OCI-LY1 (cell line): ENCODE data around the gene ST6GALNAC3.

Experiments used
- H2AFZ ChIP-seq: fragments of 200-600 bp; sonication (generic), shearing (Covaris generic); 2 replicates; pipeline ENCODE4 v1.6.0; 2014; ENCODE audit warnings: antibody characterized with exemption, mild to moderate bottlenecking, low read length
- H3F3A ChIP-seq: fragments of 200-600 bp; sonication (generic), shearing (Covaris generic); 2 replicates; pipeline ENCODE4 v1.6.0; 2014; ENCODE audit warnings: mild to moderate bottlenecking, antibody characterized with exemption, low read length, moderate library complexity; ENCODE audit not compliant: insufficient read depth
- H3K27ac ChIP-seq: fragments of 200-600 bp; sonication (generic); 2 replicates; pipeline ENCODE4 v1.5.1; 2014; ENCODE audit warnings: low read length, mixed run types, mild to moderate bottlenecking, low read depth; ENCODE audit not compliant: poor library complexity, severe bottlenecking
- H3K27me3 ChIP-seq: fragments of 200-600 bp; sonication (generic); 2 replicates; pipeline ENCODE4 v1.6.0; 2014; ENCODE audit warnings: antibody characterized with exemption, mild to moderate bottlenecking, low read length, moderate library complexity; ENCODE audit not compliant: insufficient read depth
- H3K36me3 ChIP-seq: fragments of 200-600 bp; sonication (generic); 2 replicates; pipeline ENCODE4 v1.6.1; 2014; ENCODE audit warnings: mild to moderate bottlenecking, antibody characterized with exemption, low read length, moderate library complexity, mixed read lengths; ENCODE audit not compliant: insufficient read depth
- H3K4me1 ChIP-seq: fragments of 200-600 bp; sonication (generic); 2 replicates; pipeline ENCODE4 v1.5.1; 2014; ENCODE audit warnings: mild to moderate bottlenecking, low read length, moderate library complexity; ENCODE audit not compliant: insufficient read depth, severe bottlenecking
- H3K4me2 ChIP-seq: fragments of 200-600 bp; sonication (generic), shearing (Covaris generic); 2 replicates; pipeline ENCODE4 v1.6.1; 2014; ENCODE audit warnings: low read length
- H3K4me3 ChIP-seq: fragments of 200-600 bp; sonication (generic); 2 replicates; pipeline ENCODE4 v1.5.1; 2014; ENCODE audit warnings: low read length, low read depth, mild to moderate bottlenecking, mixed read lengths; ENCODE audit not compliant: poor library complexity, severe bottlenecking
- H3K79me2 ChIP-seq: fragments of 200-600 bp; shearing (Covaris generic); 2 replicates; pipeline ENCODE4 v1.6.1; 2016; ENCODE audit warnings: mixed run types, low read length, mixed read lengths; ENCODE audit not compliant: insufficient read depth
- H3K9ac ChIP-seq: fragments of 200-600 bp; sonication (generic), shearing (Covaris generic); 2 replicates; pipeline ENCODE4 v1.6.1; 2014; ENCODE audit warnings: mild to moderate bottlenecking, low read length, mixed read lengths
- H3K9me2 ChIP-seq: fragments of 200-600 bp; sonication (generic), shearing (Covaris generic); 2 replicates; pipeline ENCODE4 v1.6.1; 2014; ENCODE audit warnings: low read depth, mild to moderate bottlenecking, low read length, mixed read lengths
- H3K9me3 ChIP-seq: fragments of 200-600 bp; shearing (Covaris generic); 2 replicates; pipeline ENCODE4 v1.6.1; 2014; ENCODE audit warnings: low read length, mixed read lengths
- H4K20me1 ChIP-seq: fragments of 200-600 bp; sonication (generic), shearing (Covaris generic); 2 replicates; pipeline ENCODE4 v1.6.0; 2016; ENCODE audit warnings: mild to moderate bottlenecking, low read length; ENCODE audit not compliant: insufficient read depth
- CTCF ChIP-seq: fragments of 200-600 bp; sonication (generic), shearing (Covaris generic); IDR thresholded peaks from 2 replicates; pipeline ENCODE4 v1.5.1; 2017; ENCODE audit warnings: mild to moderate bottlenecking, antibody characterized with exemption, low read length, moderate library complexity, mixed read lengths
- EZH2 ChIP-seq: fragments of 200-600 bp; sonication (generic), shearing (Covaris generic); IDR thresholded peaks from 2 replicates; pipeline ENCODE4 v1.8.0; 2017; ENCODE audit warnings: borderline replicate concordance, mixed run types, mild to moderate bottlenecking, antibody characterized with exemption, low read length, moderate library complexity, mixed read lengths

ST6GALNAC3 gene

GRCh38 chr1:76496871-76497270, 422.3 kb downstream of the ST6GALNAC3 start:
- Histone ChIP-seq H2AFZ (no peak overlapping the region), H3K4me3 (no peak overlapping the region), H3K27me3 (no peaks in the 10 kb centered on the region), H3K79me2 (no peaks in the 10 kb centered on the region), H3K9me2 (no peaks in the 10 kb centered on the region), H3F3A (no peaks in the 10 kb centered on the region), H3K9ac (no peak overlapping the region), H3K36me3 (no peaks in the 10 kb centered on the region), H3K4me2 (no peak overlapping the region), H4K20me1 (no peaks in the 10 kb centered on the region), H3K27ac (no peak overlapping the region), H3K4me1 (no peaks in the 10 kb centered on the region), H3K9me3 (no peaks in the 10 kb centered on the region)
- TF ChIP-seq EZH2 (no peak), CTCF (no peak)

- no peaks in the 10 kb centered on the region for H3K9me2 ChIP-seq
These were observed 425.6 kb downstream of the ST6GALNAC3 start for GRCh38 chr1:76500116-76500515.

GRCh38 chr1:76501136-76501535, 426.6 kb downstream of the ST6GALNAC3 start:
- Histone ChIP-seq H3K4me2 (no peak overlapping the region), H3K9me2 (no peaks in the 10 kb centered on the region), H3K9ac (no peak overlapping the region), H3K4me1 (no peaks in the 10 kb centered on the region), H3F3A (no peaks in the 10 kb centered on the region), H3K4me3 (no peak overlapping the region), H3K27me3 (no peaks in the 10 kb centered on the region), H3K27ac (no peak overlapping the region), H3K9me3 (no peaks in the 10 kb centered on the region), H3K36me3 (no peaks in the 10 kb centered on the region), H2AFZ (no peak overlapping the region), H4K20me1 (no peaks in the 10 kb centered on the region), H3K79me2 (no peaks in the 10 kb centered on the region)
- TF ChIP-seq EZH2: no peak

More at GRCh38 chr1:76500116-76500515, 425.6 kb downstream of the ST6GALNAC3 start:
- Histone ChIP-seq H3K9me3 (no peaks in the 10 kb centered on the region), H3K27ac (no peak overlapping the region), H3K27me3 (no peaks in the 10 kb centered on the region), H4K20me1 (no peaks in the 10 kb centered on the region), H3K36me3 (no peaks in the 10 kb centered on the region), H3F3A (no peaks in the 10 kb centered on the region), H3K79me2 (no peaks in the 10 kb centered on the region), H3K4me1 (no peaks in the 10 kb centered on the region), H3K4me2 (no peak overlapping the region), H3K4me3 (no peak overlapping the region), H2AFZ (no peak overlapping the region), H3K9ac (no peak overlapping the region)
- no peak for TF ChIP-seq EZH2
- TF ChIP-seq CTCF: no peak

- Histone ChIP-seq H3K9me3 (no peaks in the 10 kb centered on the region), H3F3A (no peaks in the 10 kb centered on the region), H3K27me3 (no peaks in the 10 kb centered on the region), H3K4me2 (no peak overlapping the region), H3K27ac (no peak overlapping the region), H3K4me3 (no peak overlapping the region), H4K20me1 (no peaks in the 10 kb centered on the region), H2AFZ (no peak overlapping the region), H3K9ac (no peak overlapping the region), H3K36me3 (no peaks in the 10 kb centered on the region), H3K9me2 (no peaks in the 10 kb centered on the region), H3K79me2 (no peaks in the 10 kb centered on the region), H3K4me1 (no peaks in the 10 kb centered on the region)
- TF ChIP-seq EZH2 (no peak), CTCF (no peak)
These were observed 427.2 kb downstream of the ST6GALNAC3 start for GRCh38 chr1:76501586-76502219.
